C4-2B (cell line): ENCODE data around the gene COL24A1.
"Not testable (repeated sequence)": the region's sequence is repeated elsewhere in the genome, so short reads cannot be mapped to it uniquely, and the experiment has no call there.

Experiments
- H3K27ac ChIP-seq: fragments of 450-650 bp; 2 replicates; pipeline ENCODE4 v1.5.1; 2017
- CTCF ChIP-seq: fragments of 450-650 bp; conservative IDR thresholded peaks from 2 replicates; pipeline ENCODE4 v1.5.1; 2017; ENCODE audit warnings: mild to moderate bottlenecking
- ZFX ChIP-seq: fragments of 450-650 bp; IDR thresholded peaks from 2 replicates; pipeline ENCODE4 v1.6.1; 2017

COL24A1 gene

GRCh38 chr1:85801520-85801919 is 355.1 kb downstream of the COL24A1 start:
- TF ChIP-seq CTCF (no peak), ZFX (no peak)
- no peak overlapping the region for H3K27ac ChIP-seq

GRCh38 chr1:85799737-85800136 is 356.8 kb downstream of the COL24A1 start:
- no peak overlapping the region for H3K27ac ChIP-seq
- TF ChIP-seq CTCF: no peak
- no peak for TF ChIP-seq ZFX

- no peak overlapping the region for H3K27ac ChIP-seq
- TF ChIP-seq ZFX (no peak), CTCF (no peak)
These were observed 358.2 kb downstream of the COL24A1 start for GRCh38 chr1:85798419-85798818.

- H3K27ac ChIP-seq: not testable (repeated sequence)
These were observed 379.6 kb downstream of the COL24A1 start for GRCh38 chr1:85777021-85777420.

GRCh38 chr1:85762804-85763203 is 393.8 kb downstream of the COL24A1 start:
- no peak for TF ChIP-seq ZFX
- TF ChIP-seq CTCF: no peak
- no peak overlapping the region for H3K27ac ChIP-seq

- TF ChIP-seq CTCF (no peak), ZFX (no peak)
- H3K27ac ChIP-seq: no peak overlapping the region
These were observed 399.7 kb downstream of the COL24A1 start for GRCh38 chr1:85756864-85757263.

- TF ChIP-seq ZFX: no peak
- no peak for TF ChIP-seq CTCF
These were observed 408.5 kb downstream of the COL24A1 start for GRCh38 chr1:85748120-85748519.

GRCh38 chr1:85746777-85747176 is 409.8 kb downstream of the COL24A1 start:
- no peak overlapping the region for H3K27ac ChIP-seq
- TF ChIP-seq CTCF (peak; percentile 20; the same call in 1 of the 2 replicates), ZFX (no peak)

More at GRCh38 chr1:85748120-85748519, 408.5 kb downstream of the COL24A1 start:
- no peak overlapping the region for H3K27ac ChIP-seq
